RWPE1 (cell line): Measurements from ENCODE around the gene FAM187B.

Experiments used
- CTCF ChIA-PET: fragments of 350-600 bp; sonication (Branson Sonifier 250); formaldehyde crosslinking; extraction: SDS; loops from one replicate; lab custom pipeline; 2021; lab: Yijun Ruan, JAX
- POLR2A ChIA-PET: fragments of 400-600 bp; formaldehyde crosslinking; extraction: SDS; loops from one replicate; lab custom pipeline; 2020; ENCODE audit warnings: antibody characterized with exemption; ENCODE audit not compliant: low non-redundant PET; lab: Yijun Ruan, JAX
- DNase-seq: peaks from one replicate; pipeline ENCODE4 v3.0.0; 2012; ENCODE audit warnings: low spot score
- H3K27ac ChIP-seq: fragments of 450-650 bp; 2 replicates; pipeline ENCODE4 v1.5.1; 2017
- CTCF ChIP-seq: fragments of 450-650 bp; conservative IDR thresholded peaks from 2 replicates; pipeline ENCODE4 v1.5.1; 2017; ENCODE audit warnings: low read depth, mild to moderate bottlenecking

Gene FAM187B

GRCh38 chr19:35228177-35228930, at the start of gene FAM187B:
FAM187B (minus strand) TSS chr19:35228739; CDS start chr19:35228680, 59 bp downstream.
- POLR2A ChIA-PET = no interaction called here
- CTCF ChIA-PET = interaction anchor here (0.6 to 0.7 kb wide), 2 partner anchors 43 to 709 kb away, joined by 3 to 11 read pairs; no protein-coding TSS in a partner anchor
- DNase-seq = no peak
- no peak for TF ChIP-seq CTCF
- H3K27ac ChIP-seq = no peak within 1 kb of the TSS

GRCh38 chr19:35276706-35277281, 48.3 kb upstream of the FAM187B start:
- ChIA-PET POLR2A (no interaction called here), CTCF (no interaction called here)
- H3K27ac ChIP-seq = no peak overlapping the region
- no peak for TF ChIP-seq CTCF
- no peak for DNase-seq

- CTCF ChIA-PET = interaction anchor here (0.7 kb wide), 1 partner anchor 425 kb away, joined by 3 read pairs; no protein-coding TSS in a partner anchor
- POLR2A ChIA-PET = no interaction called here
- TF ChIP-seq CTCF = no peak
- no peak for DNase-seq
- peak overlapping the region; percentile 44 for H3K27ac ChIP-seq
Observed at GRCh38 chr19:35274323-35274722, 45.8 kb upstream of the FAM187B start.

GRCh38 chr19:35273686-35274259, 45.2 kb upstream of the FAM187B start:
- no peak for DNase-seq
- ChIA-PET POLR2A (no interaction called here), CTCF (interaction anchor here (0.7 kb wide), 1 partner anchor 426 kb away, joined by 3 read pairs; no protein-coding TSS in a partner anchor)
- no peak for TF ChIP-seq CTCF
- H3K27ac ChIP-seq = peak overlapping the region; percentile 44

GRCh38 chr19:35272954-35273649, 44.6 kb upstream of the FAM187B start:
- TF ChIP-seq CTCF = no peak
- POLR2A ChIA-PET = interaction anchor here (0.7 kb wide), 1 partner anchor 46 kb away, joined by 3 read pairs; no protein-coding TSS in a partner anchor
- no peak for DNase-seq
- CTCF ChIA-PET = interaction anchor here (0.5 kb wide), 1 partner anchor 201 kb away, joined by 5 read pairs; no protein-coding TSS in a partner anchor
- H3K27ac ChIP-seq = peak overlapping the region; percentile 44
